ENCODE results near the gene SECISBP2. TPM values are rescaled to one million over a fixed set of nuclear protein-coding genes. Genes with fewer than 3 reads are reported as not detected.

The SECISBP2 gene
- total and polyA plus RNA-seq, 3 donors from 2014 or later, result 127 to 176 (median 145) TPM

DNA sequence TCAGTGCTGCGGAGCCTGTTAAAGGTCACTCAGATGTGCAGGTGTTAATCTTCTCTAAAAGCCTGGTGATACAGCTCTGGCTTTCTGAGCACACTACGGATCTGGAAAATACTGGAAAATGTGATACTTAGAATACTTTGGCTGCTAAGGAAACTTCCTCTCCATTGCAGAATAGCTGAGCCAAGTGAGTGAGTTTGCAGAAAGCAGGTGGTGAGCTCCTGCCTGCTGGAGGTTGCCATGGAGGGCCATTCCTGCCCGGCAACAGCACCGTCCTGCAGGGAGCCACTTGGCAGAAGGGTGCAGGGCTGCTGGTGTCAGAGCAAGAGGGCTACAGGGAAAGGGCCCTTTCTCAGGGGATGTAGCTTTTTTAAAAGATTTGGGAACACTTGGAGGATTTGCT is 40.7 kb downstream of the SECISBP2 start:
- no peaks in the 10 kb centered on the region for H3K27me3 ChIP-seq
- no peaks in the 10 kb centered on the region for H3K36me3 ChIP-seq (ENCODE audit: low read depth, missing control alignments)
- intact Hi-C loops (cut with DNase I; ENCODE audit: low total_unique reads), result no loop called here
- no peak overlapping the region for H3K4me3 ChIP-seq
- no peak overlapping the region for H3K27ac ChIP-seq
- H3K9me3 ChIP-seq, result no peaks in the 10 kb centered on the region
- peak; percentile 13 for DNase-seq
- WGBS, 2 donors, result 52 to 69% methylated on average over 4 of the region's 4 CpGs
- TF ChIP-seq POLR2A (IDR thresholded peaks at IDR 0.05), result no peak
- TF ChIP-seq, protein P1, sequence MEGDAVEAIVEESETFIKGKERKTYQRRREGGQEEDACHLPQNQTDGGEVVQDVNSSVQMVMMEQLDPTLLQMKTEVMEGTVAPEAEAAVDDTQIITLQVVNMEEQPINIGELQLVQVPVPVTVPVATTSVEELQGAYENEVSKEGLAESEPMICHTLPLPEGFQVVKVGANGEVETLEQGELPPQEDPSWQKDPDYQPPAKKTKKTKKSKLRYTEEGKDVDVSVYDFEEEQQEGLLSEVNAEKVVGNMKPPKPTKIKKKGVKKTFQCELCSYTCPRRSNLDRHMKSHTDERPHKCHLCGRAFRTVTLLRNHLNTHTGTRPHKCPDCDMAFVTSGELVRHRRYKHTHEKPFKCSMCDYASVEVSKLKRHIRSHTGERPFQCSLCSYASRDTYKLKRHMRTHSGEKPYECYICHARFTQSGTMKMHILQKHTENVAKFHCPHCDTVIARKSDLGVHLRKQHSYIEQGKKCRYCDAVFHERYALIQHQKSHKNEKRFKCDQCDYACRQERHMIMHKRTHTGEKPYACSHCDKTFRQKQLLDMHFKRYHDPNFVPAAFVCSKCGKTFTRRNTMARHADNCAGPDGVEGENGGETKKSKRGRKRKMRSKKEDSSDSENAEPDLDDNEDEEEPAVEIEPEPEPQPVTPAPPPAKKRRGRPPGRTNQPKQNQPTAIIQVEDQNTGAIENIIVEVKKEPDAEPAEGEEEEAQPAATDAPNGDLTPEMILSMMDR (IDR thresholded peaks at IDR 0.05), result no peak
- H3K4me1 ChIP-seq, result peaks cover under 1% of the 10 kb centered on the region

DNA sequence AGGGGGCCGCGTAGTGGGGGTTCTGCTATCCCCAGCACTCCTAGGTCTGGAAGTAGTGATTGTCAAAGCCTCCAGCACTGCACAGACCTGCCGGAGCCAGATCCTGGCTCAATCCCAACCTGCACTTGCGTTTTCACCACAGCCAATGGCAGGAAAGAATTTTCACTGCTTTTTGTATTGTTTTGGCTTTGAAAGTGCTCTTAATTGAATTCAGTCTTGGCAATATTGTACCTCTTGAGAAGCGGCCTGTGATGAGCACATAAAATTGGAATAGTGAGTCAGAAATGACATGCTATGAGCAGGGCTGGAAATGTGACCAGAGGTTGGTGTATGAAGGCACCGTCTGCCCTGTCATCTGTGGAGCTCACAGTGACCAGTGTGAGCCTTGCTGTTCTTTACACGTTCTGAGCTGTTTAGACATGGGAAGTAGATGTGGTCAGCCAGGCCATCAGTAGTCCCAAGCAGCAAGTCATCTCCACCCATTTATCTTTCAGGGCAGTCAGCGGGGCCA is 41.5 kb downstream of the SECISBP2 start:
- 76 to 81% methylated on average over 8 of the region's 8 CpGs for WGBS, 2 donors
- no peaks in the 10 kb centered on the region for H3K9me3 ChIP-seq
- H3K27me3 ChIP-seq, result no peaks in the 10 kb centered on the region
- intact Hi-C loops (cut with DNase I; ENCODE audit: low total_unique reads), result no loop called here
- DNase-seq, result peak; percentile 11
- no peaks in the 10 kb centered on the region for H3K36me3 ChIP-seq (ENCODE audit: low read depth, missing control alignments)
- H3K27ac ChIP-seq, result no peak overlapping the region
- H3K4me3 ChIP-seq, result no peak overlapping the region
- TF ChIP-seq, protein P1 (IDR thresholded peaks at IDR 0.05), result no peak
- TF ChIP-seq POLR2A (IDR thresholded peaks at IDR 0.05), result no peak
- no peaks in the 10 kb centered on the region for H3K4me1 ChIP-seq

DNA sequence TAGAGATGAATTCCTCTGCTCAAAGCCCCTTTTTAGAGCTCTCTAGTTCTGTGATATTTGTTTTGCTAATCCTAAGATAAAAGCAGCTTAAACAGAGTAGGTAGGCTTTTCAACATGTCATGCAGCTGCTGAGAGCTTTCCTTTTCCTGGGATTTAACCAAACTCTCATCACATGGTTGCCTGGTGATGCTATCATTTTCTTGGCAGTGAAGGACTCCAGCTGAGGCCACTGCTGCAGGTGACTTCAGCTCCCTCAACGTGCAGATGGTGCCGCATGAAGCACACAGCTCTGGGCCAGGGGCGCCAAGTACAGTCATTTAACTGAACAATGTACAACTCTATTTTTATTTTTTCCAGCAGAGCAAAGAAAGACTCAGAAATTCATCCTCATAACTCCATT is 42.2 kb downstream of the SECISBP2 start:
- no peak overlapping the region for H3K27ac ChIP-seq
- intact Hi-C loops (cut with DNase I; ENCODE audit: low total_unique reads), result no loop called here
- no peaks in the 10 kb centered on the region for H3K36me3 ChIP-seq (ENCODE audit: low read depth, missing control alignments)
- DNase-seq, result peak; percentile 12
- no peaks in the 10 kb centered on the region for H3K9me3 ChIP-seq
- no peak for TF ChIP-seq POLR2A (IDR thresholded peaks at IDR 0.05)
- TF ChIP-seq, protein P1 (IDR thresholded peaks at IDR 0.05), result no peak
- no peak overlapping the region for H3K4me3 ChIP-seq
- H3K27me3 ChIP-seq, result no peaks in the 10 kb centered on the region
- WGBS, 2 donors, result 74 to 84% methylated on average over 3 of the region's 3 CpGs
- H3K4me1 ChIP-seq, result no peaks in the 10 kb centered on the region

DNA sequence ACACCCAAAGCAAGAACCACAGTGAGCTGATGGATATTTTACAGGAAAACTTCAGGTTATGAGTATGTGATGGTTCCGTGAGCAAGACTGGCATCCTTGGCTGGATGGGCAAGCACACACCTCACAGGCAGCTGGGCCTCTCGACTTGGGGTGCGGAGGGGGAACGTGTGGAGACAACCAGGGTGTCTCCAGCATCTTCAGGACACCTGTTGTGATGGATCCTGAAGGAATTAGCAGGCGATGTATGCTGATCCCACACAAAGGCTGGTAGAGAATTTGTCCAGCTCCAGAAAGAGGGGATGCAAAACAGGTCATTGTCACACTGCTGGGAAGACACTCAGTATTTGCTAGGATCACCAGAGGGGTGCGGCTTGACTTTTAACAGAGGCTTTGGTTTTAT is 42.7 kb downstream of the SECISBP2 start:
- no peaks in the 10 kb centered on the region for H3K36me3 ChIP-seq (ENCODE audit: low read depth, missing control alignments)
- 82 to 93% methylated on average over 6 of the region's 6 CpGs for WGBS, 2 donors
- H3K27me3 ChIP-seq, result no peaks in the 10 kb centered on the region
- H3K27ac ChIP-seq, result no peak overlapping the region
- TF ChIP-seq, protein P1 (IDR thresholded peaks at IDR 0.05), result no peak
- TF ChIP-seq POLR2A (IDR thresholded peaks at IDR 0.05), result no peak
- no peaks in the 10 kb centered on the region for H3K4me1 ChIP-seq
- H3K4me3 ChIP-seq, result no peak overlapping the region
- intact Hi-C loops (cut with DNase I; ENCODE audit: low total_unique reads), result no loop called here
- no peak for DNase-seq
- no peaks in the 10 kb centered on the region for H3K9me3 ChIP-seq
